ENCODE measurements around the gene PAPPA. TPM values are rescaled to one million over a fixed set of nuclear protein-coding genes. Genes with fewer than 3 reads are reported as not detected.

Gene PAPPA
- total RNA-seq, 3 donors from 2014 or later (not counting 1 experiment from before 2014, with no cell fraction given) = not detected

DNA sequence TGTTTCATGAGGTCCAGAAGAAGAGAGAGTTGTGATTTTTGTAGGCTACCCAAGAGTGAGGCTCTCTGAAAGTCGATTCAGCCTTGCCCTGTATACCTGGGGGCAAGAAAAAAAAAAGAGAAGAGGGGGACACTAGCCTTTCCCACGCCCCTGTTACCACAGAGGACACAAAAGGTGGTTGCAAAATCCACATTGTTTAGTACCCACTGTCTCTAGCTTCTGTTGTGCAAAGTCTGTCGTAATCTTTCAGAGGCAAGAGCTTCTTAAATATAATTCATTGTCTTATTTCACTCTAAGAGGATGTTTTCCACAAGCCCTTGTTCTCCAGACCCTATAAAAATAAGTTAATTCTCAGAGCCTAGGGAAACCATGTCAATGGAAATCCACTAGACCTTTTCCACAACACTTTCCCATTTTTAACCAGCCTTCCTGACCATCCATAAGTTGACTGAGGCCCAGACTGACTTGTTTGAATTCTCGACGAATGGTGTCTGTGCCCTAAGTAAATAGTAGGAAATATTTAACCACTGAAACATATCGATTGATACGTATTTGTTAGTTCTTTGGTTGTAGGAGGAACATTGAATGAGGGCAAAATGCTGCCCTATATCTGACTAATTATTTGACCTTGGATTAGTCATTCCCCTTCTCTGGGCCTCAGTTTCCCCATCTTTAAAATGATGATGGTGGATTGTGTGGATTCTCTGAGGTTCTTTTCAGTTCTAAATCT lies 182.7 kb downstream of the PAPPA start:
- Mint-ChIP-seq H3K36me3 (no peaks in the 10 kb centered on the region), H3K27ac (no peak overlapping the region), H3K4me3 (no peak overlapping the region), H3K27me3 (ENCODE audit: low read depth in 2 of 2) (peaks cover 0 to 3% of the 10 kb centered on the region in 2 donors), H3K4me1 (no peaks in the 10 kb centered on the region), H3K9me3 (peaks cover 5 to 7% of the 10 kb centered on the region in 2 donors)
- WGBS (ENCODE audit: insufficient coverage) = 84% methylated on average over 7 of the region's 7 CpGs
- Histone ChIP-seq H3K36me3 (ENCODE audit: control insufficient read depth, insufficient read depth, low read length) (no peaks in the 10 kb centered on the region), H3K4me3 (ENCODE audit: low read length) (no peak overlapping the region), H3K27ac (ENCODE audit: low read length) (no peak overlapping the region), H3K27me3 (ENCODE audit: control insufficient read depth, insufficient read depth, low read length) (no peaks in the 10 kb centered on the region), H3K4me1 (ENCODE audit: control insufficient read depth, insufficient read depth, low read length) (no peaks in the 10 kb centered on the region), H3K9me3 (ENCODE audit: control insufficient read depth, insufficient read depth, low read length) (no peaks in the 10 kb centered on the region)
- DNase-seq (no peak), ATAC-seq (no peak)
- intact Hi-C loops (cut with micrococcal nuclease) = no loop called here
- TF ChIP-seq, protein P1, sequence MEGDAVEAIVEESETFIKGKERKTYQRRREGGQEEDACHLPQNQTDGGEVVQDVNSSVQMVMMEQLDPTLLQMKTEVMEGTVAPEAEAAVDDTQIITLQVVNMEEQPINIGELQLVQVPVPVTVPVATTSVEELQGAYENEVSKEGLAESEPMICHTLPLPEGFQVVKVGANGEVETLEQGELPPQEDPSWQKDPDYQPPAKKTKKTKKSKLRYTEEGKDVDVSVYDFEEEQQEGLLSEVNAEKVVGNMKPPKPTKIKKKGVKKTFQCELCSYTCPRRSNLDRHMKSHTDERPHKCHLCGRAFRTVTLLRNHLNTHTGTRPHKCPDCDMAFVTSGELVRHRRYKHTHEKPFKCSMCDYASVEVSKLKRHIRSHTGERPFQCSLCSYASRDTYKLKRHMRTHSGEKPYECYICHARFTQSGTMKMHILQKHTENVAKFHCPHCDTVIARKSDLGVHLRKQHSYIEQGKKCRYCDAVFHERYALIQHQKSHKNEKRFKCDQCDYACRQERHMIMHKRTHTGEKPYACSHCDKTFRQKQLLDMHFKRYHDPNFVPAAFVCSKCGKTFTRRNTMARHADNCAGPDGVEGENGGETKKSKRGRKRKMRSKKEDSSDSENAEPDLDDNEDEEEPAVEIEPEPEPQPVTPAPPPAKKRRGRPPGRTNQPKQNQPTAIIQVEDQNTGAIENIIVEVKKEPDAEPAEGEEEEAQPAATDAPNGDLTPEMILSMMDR (IDR thresholded peaks at IDR 0.05) = no peak

DNA sequence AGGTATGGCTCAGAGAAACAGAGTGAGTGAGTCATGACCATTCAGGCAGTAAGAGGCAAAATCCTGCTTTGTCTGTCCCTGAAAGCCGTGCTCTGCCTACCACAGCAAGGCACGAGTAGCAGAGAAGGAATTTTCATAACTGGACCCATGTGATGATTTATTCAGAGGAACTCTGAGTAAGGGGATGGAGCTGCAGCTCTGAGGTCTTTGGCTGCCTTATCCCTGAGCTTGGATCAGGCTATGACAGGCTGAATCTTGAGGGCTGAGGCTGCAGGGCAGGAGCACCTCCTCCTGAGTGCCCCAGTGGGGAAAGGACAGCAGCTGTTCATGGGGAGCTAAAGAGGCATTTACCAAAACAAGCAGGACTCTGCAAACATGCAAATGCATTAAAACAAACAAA lies 183.4 kb downstream of the PAPPA start:
- no peaks in the 10 kb centered on the region for H3K36me3 Mint-ChIP-seq
- WGBS (ENCODE audit: insufficient coverage) = 45% methylated on average over 2 of the region's 2 CpGs

DNA sequence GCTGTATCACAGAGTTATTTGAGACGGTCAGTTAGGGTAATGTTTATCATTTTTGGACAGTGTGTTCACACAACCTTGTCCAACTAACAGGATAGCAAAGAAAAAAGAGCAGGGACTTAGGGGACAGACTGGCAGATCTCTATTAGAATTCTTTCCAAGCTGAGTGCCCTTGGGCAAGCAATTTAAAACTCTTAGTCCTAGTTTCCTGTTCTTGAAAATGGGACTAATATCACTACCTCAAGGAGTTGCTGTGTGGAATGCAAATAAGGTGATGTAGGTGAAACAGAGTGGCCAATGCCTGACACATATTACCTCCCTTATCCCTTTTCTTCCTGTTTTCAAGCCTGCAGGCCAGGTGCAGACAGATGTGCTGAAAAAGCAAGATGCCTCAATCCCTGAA lies 186.7 kb downstream of the PAPPA start:
- Mint-ChIP-seq H3K9me3 (peaks cover 6 to 12% of the 10 kb centered on the region in 2 donors), H3K4me3 (no peak overlapping the region)

More for the DNA sequence above, 183.4 kb downstream of the PAPPA start:
- TF ChIP-seq, protein P1 (IDR thresholded peaks at IDR 0.05) = no peak
- H3K27ac ChIP-seq (ENCODE audit: low read length) = no peak overlapping the region
- intact Hi-C loops (cut with micrococcal nuclease) = no loop called here
- H3K36me3 ChIP-seq (ENCODE audit: control insufficient read depth, insufficient read depth, low read length) = no peaks in the 10 kb centered on the region
- no peaks in the 10 kb centered on the region for H3K27me3 ChIP-seq (ENCODE audit: control insufficient read depth, insufficient read depth, low read length)
- Mint-ChIP-seq H3K9me3 (peaks cover 7 to 9% of the 10 kb centered on the region in 2 donors), H3K4me1 (no peaks in the 10 kb centered on the region), H3K27ac (no peak overlapping the region), H3K27me3 (ENCODE audit: low read depth in 2 of 2) (peaks cover 0 to 3% of the 10 kb centered on the region in 2 donors), H3K4me3 (no peak overlapping the region)
- no peak for ATAC-seq
- H3K4me3 ChIP-seq (ENCODE audit: low read length) = no peak overlapping the region
- no peaks in the 10 kb centered on the region for H3K9me3 ChIP-seq (ENCODE audit: control insufficient read depth, insufficient read depth, low read length)
- no peak for DNase-seq
- no peaks in the 10 kb centered on the region for H3K4me1 ChIP-seq (ENCODE audit: control insufficient read depth, insufficient read depth, low read length)

More for the DNA sequence above, 186.7 kb downstream of the PAPPA start:
- TF ChIP-seq, protein P1 (IDR thresholded peaks at IDR 0.05) = no peak
- H3K27ac Mint-ChIP-seq = no peak overlapping the region
- H3K4me1 ChIP-seq (ENCODE audit: control insufficient read depth, insufficient read depth, low read length) = no peaks in the 10 kb centered on the region
- no peak overlapping the region for H3K4me3 ChIP-seq (ENCODE audit: low read length)
- ATAC-seq (no peak), DNase-seq (no peak)
- intact Hi-C loops (cut with micrococcal nuclease) = no loop called here
- H3K36me3 ChIP-seq (ENCODE audit: control insufficient read depth, insufficient read depth, low read length) = no peaks in the 10 kb centered on the region
- peaks cover 0 to 3% of the 10 kb centered on the region in 2 donors for H3K27me3 Mint-ChIP-seq (ENCODE audit: low read depth in 2 of 2)
- H3K9me3 ChIP-seq (ENCODE audit: control insufficient read depth, insufficient read depth, low read length) = no peaks in the 10 kb centered on the region
- H3K36me3 Mint-ChIP-seq = no peaks in the 10 kb centered on the region
- 33% methylated on average over 1 of the region's 1 CpG for WGBS (ENCODE audit: insufficient coverage)
- H3K4me1 Mint-ChIP-seq = no peaks in the 10 kb centered on the region
- no peak overlapping the region for H3K27ac ChIP-seq (ENCODE audit: low read length)
- no peaks in the 10 kb centered on the region for H3K27me3 ChIP-seq (ENCODE audit: control insufficient read depth, insufficient read depth, low read length)
